Coronary artery (tissue), 2 donors: Measurements from ENCODE around the gene RXRB.
A peak's percentile ranks its signal among the peaks of the same experiment; 100 is the strongest.
"Not testable (repeated sequence)": the region's sequence is repeated elsewhere in the genome, so short reads cannot be mapped to it uniquely, and the experiment has no call there.

ENCODE experiments used
- DNase-seq: peaks from one replicate; pipeline ENCODE4 v3.0.0-alpha.2; 2017; ENCODE audit warnings: low spot score
- H3K27ac ChIP-seq, 2 donors: fragments of 200-600 bp; sonication (generic); one replicate each; pipeline ENCODE4 v1.5.1; 2016 to 2019
- H3K4me3 ChIP-seq: fragments of 200-600 bp; sonication (generic); 2 replicates; pipeline ENCODE4 v1.5.1; 2016; ENCODE audit warnings: mild to moderate bottlenecking, moderate library complexity
- TF ChIP-seq, protein P1 (sequence below): fragments of 200-600 bp; sonication (generic); IDR thresholded peaks from one replicate; pipeline ENCODE4 v1.5.1; 2019; ENCODE audit warnings: antibody characterized with exemption

Gene RXRB

DNA sequence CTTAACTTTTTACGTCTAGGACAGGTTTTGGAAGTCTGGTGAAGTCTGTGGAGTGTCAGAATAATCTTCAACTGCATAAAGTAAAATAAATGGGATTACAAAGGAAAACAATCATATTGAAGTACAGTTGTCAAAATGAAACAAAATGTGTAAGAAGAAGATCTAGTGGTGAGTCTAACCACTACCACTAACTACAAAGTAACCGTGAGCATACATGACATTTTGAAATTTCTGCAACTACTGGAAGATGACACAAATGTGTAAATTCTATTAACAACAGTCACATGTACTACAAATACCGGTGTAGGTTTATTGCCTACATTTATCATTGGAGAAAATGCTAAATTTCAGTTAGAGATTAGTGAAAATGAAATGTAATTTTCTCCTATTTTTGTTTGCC is 41.5 kb upstream of the RXRB start:
- TF ChIP-seq, protein P1, sequence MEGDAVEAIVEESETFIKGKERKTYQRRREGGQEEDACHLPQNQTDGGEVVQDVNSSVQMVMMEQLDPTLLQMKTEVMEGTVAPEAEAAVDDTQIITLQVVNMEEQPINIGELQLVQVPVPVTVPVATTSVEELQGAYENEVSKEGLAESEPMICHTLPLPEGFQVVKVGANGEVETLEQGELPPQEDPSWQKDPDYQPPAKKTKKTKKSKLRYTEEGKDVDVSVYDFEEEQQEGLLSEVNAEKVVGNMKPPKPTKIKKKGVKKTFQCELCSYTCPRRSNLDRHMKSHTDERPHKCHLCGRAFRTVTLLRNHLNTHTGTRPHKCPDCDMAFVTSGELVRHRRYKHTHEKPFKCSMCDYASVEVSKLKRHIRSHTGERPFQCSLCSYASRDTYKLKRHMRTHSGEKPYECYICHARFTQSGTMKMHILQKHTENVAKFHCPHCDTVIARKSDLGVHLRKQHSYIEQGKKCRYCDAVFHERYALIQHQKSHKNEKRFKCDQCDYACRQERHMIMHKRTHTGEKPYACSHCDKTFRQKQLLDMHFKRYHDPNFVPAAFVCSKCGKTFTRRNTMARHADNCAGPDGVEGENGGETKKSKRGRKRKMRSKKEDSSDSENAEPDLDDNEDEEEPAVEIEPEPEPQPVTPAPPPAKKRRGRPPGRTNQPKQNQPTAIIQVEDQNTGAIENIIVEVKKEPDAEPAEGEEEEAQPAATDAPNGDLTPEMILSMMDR, result no peak
- no peak overlapping the region for H3K27ac ChIP-seq

DNA sequence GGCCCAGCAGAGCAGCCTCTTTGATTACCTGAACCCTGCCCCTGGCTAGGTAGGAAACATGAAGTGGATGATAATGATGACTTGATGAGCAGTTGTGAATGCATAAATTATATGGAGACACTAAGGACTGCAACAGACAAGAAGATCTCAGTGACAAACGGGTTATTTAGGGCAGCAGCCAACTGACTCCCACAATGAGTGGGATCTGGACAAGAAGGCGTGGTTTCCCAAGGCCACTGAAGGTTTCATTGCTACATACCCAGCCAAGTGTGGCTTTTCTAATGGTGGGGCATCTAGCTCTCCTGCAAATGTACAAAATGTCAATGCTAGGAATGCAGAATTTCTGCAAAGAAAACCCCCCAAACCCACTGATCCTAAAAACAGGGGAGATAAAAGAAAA is 37.3 kb upstream of the RXRB start:
- TF ChIP-seq, protein P1, result no peak
- peak; percentile 1 for DNase-seq
- Histone ChIP-seq H3K27ac (no peak overlapping the region), H3K4me3 (no peak overlapping the region)

More for the DNA sequence above, 41.5 kb upstream of the RXRB start:
- H3K4me3 ChIP-seq, result no peak overlapping the region
- no peak for DNase-seq

DNA sequence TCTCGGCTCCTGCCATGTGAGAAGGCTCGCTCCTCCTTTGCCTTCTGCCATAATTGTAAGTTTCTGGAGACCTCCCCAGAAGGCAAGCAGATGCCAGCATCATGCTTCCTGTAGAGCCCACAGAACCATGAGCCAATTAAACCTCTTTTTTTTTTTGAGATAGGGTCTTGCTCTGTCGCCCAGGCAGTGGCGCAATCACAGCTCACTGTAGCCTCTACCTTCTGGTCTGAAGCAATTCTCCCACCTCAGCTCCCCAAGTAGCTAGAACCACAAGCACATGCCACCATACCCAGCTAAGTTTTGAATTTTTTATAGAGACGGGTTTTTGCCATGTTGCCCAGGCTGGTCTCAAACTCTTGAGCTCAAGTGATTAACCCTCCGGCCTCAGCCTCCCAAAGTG is 36.4 kb upstream of the RXRB start:
- TF ChIP-seq, protein P1, result no peak
- Histone ChIP-seq H3K27ac (no peak overlapping the region), H3K4me3 (no peak overlapping the region)
- no peak for DNase-seq

DNA sequence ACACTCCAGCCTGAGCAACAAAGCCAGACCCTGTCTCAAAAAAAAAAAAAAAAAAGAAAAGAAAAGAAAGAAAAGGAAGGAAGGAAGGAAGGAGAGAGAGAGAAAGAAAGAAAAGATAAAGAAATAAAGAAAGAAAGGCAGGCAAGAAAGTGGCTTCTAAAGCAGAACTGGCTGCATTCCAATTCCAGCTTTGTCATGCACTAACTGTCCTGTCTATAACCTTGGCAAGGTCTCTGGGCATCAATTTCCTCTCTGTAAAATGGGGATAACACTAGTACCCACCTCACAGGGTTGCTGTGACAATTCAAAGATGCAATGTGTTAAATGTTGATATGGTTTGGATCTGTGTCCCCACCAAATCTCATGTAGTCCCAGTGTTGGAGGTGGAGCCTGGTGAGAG is 35.9 kb upstream of the RXRB start:
- TF ChIP-seq, protein P1, result no peak
- Histone ChIP-seq H3K27ac (no peak overlapping the region), H3K4me3 (no peak overlapping the region)
- no peak for DNase-seq

DNA sequence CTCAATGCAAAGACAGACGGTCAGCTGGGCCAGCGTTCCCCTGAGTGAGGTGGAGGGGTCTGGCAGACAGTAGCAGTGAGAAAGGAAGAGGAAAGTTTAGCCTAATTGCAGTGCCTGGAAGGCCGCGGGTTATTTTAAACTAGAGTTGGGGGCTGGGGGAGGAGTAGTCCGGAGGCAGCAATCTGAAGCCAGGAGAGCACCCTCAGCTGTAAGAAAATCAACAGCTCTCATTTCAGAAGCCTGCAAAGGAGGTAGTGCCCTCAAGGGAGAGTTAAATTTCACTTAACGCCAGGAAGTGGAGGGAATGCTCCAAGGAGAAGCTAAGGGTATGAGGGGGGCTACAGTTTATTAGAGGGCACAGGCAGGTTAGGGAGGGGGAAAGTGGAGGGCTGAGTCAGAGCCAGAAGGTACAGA is 34.8 kb upstream of the RXRB start:
- TF ChIP-seq, protein P1, result no peak
- H3K4me3 ChIP-seq, result no peak overlapping the region
- DNase-seq, result no peak
- no peak overlapping the region for H3K27ac ChIP-seq

DNA sequence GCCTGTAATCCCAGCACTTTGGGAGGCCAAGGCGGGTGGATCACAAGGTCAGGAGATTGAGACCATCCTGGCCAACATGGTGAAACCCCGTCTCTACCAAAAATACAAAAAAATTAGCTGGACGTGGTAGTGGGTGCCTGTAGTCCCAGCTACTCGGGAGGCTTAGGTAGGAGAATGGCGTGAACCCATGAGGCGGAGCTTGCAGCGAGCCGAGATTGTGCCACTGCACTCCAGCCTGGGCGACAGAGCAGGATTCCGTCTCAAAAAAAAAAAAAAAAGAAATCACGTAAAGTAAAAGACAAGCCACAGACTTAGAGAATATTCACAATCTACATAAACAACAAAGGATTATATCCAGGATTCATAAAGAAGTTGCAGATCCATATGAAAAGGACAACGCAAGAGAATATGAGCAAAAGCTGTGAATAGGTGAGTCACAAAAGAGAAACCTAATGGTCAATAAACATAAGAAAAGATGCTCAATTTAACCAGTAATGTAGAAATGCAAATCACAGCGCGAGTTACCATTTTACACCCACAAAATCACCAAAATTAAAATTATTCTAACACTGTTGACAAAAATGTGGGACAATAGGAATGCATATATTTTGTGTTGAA is 26.1 kb upstream of the RXRB start:
- not testable (repeated sequence) for H3K4me3 ChIP-seq, DNase-seq

DNA sequence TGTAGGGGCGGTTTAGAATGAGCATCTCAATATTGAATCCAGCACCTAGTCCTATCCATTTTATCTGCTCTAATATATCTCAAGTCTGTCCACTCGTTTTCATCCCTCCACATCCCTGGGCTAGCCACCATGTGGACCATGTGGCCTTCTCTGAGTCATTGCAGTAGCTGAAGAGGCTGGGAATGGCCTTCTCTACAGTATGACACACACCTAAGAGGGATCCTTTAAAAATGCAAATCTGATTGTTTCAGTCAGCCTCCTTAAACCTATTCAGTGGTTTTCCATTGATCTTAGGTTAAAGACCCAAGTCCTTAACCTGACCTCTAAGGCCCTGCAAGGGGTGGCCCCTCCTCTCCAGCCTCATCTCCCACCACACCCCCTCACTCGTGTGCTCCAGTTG is 17.2 kb upstream of the RXRB start:
- TF ChIP-seq, protein P1, result no peak
- Histone ChIP-seq H3K4me3 (no peak overlapping the region), H3K27ac (no peak overlapping the region)
- no peak for DNase-seq

More for the DNA sequence above, 26.1 kb upstream of the RXRB start:
- not testable (repeated sequence) for H3K27ac ChIP-seq
